DOHH2 (cell line): ENCODE results near the gene UBL4A.

Source experiments
- EZH2phosphoT487 ChIP-seq: fragments of 200-600 bp; sonication (generic); IDR thresholded peaks from 2 replicates; pipeline ENCODE4 v1.6.1; 2017; ENCODE audit warnings: borderline replicate concordance, mild to moderate bottlenecking, antibody characterized with exemption, low read length, moderate library complexity, mixed read lengths
- TF ChIP-seq, protein P1 (sequence below): fragments of 200-600 bp; sonication (generic); IDR thresholded peaks from one replicate; pipeline ENCODE4 v1.5.1; 2014; ENCODE audit warnings: antibody characterized with exemption, mild to moderate bottlenecking, low read depth, low read length; ENCODE audit not compliant: poor library complexity, severe bottlenecking

DNA sequence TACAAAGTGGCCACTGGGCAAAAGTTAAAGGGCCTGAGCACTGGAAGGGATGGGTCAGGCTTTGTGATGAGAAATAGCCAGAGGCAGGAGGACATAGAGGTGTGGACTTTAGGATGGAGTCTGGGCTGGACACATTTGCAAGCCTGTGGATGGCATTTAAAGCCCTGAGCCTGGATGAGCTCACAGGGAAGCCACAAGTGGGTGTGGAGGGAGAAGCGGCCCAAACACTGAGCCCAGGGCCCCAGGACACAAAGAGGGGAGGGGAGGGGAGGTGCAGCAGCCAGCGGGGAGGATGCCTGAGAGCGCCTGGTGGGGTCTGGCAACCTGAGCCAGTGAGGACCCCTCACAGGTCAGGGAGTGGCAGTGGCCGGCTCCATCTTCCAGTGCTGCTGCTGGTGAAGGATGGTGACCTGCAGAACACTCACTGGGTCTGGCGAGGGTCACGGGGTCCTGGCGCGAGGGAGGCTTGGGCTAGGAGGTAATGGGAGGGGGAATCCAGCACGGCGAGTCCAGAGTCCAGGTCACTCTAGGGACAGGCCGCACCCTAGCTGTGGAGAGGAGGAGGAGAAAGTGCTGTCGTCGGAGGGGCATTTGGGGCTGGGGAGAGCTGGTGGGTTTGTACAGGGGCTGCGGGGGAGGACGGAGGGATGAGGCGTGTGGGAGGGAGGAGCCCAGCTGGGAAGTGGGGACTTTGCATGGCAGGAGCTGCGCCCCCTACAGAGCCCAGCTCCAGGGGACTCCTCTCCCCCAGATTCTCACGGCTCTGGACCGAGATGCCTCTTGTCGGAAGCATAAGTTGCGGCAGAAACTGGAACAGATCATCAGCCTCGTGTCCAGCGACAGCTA, 14.4 kb downstream of the UBL4A start:
- TF ChIP-seq, protein P1, sequence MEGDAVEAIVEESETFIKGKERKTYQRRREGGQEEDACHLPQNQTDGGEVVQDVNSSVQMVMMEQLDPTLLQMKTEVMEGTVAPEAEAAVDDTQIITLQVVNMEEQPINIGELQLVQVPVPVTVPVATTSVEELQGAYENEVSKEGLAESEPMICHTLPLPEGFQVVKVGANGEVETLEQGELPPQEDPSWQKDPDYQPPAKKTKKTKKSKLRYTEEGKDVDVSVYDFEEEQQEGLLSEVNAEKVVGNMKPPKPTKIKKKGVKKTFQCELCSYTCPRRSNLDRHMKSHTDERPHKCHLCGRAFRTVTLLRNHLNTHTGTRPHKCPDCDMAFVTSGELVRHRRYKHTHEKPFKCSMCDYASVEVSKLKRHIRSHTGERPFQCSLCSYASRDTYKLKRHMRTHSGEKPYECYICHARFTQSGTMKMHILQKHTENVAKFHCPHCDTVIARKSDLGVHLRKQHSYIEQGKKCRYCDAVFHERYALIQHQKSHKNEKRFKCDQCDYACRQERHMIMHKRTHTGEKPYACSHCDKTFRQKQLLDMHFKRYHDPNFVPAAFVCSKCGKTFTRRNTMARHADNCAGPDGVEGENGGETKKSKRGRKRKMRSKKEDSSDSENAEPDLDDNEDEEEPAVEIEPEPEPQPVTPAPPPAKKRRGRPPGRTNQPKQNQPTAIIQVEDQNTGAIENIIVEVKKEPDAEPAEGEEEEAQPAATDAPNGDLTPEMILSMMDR: no peak
- no peak for TF ChIP-seq EZH2phosphoT487
